HG03175 (cell line): ENCODE results near the gene SCYGR8.
A peak's percentile ranks its signal among the peaks of the same experiment; 100 is the strongest.

Source experiments
- ATAC-seq: cut with Tn5 transposase; IDR thresholded peaks from one replicate; pipeline ENCODE4 v1.9.1; 2021; ENCODE audit warnings: mild to moderate bottlenecking, moderate library complexity; ENCODE audit not compliant: unreplicated experiment

Gene SCYGR8

DNA sequence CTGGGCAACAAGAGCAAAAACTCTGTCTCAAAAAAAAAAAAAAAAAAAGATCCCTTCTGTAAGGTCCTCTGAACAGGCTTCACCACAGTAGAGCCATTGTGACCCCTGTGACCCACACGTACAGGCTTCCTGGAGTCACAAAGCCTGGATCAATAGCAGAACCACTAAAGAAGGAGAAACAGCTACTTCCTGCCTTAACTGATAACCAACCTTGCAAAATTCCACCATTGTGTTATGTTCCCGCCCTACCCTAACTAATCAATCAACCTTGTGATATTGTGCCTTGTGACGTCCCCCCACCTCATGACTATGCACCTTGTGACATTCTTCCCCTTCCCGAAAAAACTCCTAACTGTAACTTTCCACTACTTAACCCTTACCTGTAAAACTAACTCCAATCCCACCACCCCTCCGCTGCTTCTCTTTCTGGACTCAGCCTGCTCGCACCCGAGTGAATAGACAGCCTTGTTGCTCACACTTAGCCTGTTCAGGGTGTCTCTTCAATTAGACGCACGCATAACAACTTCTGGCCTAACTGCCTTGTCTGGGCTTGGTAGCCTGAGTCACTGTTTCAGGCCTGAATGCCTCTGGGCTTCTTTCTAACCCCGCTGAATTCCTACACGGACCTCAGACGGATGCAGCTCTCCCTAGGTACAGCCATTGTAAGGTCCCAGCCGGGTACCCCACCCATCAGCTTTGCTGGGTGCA, 13.9 kb downstream of the SCYGR8 start:
- ATAC-seq = no peak

DNA sequence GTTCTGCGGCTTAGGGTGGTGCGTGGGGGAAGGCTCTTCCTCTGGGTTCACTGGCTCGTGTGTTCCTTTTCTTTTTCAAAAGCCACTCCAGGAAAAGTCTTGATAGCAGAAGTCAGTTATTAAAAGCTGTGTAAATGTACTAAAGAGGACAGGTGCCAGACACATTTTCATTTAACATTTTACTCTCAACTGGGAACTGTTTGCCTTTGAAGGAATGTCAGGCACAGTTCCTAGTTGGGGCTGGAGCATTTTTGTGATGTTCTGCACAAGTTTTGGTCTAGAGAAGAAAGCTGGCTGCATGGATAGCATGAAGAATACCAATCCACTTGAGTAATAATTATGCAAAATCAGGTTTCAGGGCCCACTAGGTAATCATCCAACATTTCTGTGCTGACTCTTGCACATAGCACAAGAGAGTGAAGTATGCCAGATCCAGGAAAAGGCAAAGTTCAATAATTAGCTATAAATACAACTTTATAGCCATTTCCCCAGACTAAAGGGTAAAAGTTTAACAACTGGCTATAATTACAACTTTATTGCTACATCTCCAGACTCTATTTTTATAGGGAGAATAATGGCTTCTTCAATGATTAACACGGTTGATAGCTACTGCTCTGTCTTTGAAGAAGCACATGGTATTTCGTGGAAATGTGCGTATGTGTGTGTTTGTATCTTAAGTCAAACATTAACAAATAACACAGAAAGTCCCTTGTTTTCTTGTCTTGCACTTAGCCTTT, 16.2 kb downstream of the SCYGR8 start:
- ATAC-seq = no peak

DNA sequence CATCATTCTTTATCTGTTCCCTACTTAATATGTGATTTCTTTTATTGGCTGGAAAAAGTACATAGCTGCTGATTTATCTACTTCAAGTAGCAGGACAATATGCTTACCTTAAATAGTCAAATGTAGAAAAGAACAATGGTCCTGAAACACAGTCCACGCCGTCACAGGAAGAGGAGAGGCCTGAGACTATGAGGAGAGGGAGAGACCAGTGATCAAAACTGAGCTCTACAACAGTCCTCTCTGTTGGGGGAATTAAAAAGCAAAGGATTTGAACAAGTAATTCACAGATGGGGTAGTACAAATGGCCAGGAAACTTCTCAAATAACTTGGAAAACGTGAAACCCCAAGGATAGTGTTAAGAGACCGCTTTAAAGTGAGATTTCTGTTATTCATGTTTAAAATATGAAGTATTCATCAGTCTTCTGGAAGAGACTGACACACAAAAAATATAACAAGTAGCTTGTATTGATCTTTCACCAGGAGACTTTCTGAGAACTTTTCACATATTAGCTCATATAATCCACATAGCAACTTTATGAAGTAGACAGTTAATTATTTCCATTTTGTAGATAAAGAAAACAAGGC, 20.2 kb downstream of the SCYGR8 start:
- ATAC-seq = peak; percentile 14

DNA sequence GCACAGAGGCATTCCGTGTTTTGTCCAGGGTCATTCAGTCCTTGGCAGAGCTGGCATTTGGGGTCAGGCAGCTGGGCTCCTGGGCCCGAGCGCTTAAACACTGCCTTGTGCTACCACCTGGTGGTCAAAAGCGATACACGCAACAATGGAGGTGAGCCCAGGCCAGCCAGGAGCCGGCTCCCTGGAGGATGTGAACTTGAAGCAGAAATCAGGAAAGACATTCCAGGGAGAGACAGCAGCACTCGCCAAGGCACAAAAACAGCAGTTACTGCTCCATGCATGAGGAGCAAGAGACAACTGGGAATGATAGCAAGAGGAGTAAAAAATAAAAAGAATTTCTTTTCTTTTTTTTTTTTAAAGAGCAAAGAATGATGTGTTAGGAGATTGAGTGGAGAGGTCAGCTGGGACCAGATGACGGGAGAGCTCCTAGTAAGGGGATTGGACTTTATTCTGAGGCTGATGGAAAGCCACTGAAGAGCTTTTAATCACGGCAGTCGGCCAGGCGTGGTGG, 20.7 kb downstream of the SCYGR8 start:
- ATAC-seq = peak; percentile 97

DNA sequence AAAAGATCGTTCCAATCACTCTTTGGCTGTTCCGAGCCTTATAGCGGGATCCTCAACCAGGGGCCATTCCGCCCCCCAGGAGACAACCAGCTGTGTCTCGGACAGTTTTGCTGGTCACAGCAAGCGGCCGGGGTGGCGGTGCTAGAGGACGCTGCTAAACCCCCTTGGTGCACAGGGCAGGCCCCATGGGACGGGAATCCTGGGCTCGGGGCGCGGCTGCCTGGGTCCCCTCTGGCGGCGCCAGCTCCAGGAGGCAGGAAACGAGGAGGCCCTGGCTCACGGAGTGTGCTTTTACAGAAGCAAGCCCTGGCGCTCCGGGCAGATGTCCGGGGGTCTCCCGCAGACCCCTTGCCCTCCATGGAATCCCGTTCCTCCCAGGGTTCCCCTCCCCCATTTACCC, 22.1 kb downstream of the SCYGR8 start:
- no peak for ATAC-seq

DNA sequence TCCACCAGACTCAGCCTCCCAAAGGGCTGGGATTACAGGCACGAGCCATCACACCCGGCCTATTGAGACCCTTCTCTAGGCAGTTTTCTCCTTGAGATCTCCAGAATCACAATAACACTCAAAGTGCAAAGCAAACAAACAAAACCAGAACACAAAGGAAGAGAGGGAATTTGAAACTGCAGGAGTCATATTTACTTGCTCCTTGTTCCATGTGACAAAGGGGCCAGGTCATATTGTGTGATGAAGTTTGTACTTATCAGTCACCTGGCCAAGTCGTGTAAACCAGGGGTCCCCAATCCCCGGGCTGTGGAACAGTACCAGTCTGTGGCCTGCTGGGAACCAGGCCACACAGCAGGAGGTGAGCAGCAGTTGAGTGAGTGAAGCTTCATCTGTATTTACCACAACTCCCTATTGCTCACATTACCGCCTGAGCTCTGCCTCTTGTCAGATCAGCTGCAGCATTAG, 26.5 kb downstream of the SCYGR8 start:
- no peak for ATAC-seq

DNA sequence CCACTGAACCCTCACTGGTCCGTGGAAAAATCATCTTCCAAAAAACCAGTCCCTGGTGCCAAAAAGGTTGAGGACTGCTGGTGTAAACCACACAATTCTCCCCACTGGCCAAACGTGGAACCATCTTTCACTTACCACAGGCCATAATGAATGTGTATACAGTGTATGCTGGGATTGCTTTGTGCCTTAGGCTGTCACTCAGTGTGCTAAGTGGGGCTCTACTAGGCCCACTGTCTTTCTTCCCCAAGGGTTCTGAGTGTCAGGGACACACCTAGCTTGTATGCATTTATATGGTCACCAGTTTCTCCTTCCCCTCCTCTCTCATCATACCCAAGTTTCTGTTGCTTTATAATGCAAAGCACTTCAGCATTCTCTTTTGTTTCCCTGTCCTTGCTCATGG, 27.2 kb downstream of the SCYGR8 start:
- ATAC-seq = no peak

DNA sequence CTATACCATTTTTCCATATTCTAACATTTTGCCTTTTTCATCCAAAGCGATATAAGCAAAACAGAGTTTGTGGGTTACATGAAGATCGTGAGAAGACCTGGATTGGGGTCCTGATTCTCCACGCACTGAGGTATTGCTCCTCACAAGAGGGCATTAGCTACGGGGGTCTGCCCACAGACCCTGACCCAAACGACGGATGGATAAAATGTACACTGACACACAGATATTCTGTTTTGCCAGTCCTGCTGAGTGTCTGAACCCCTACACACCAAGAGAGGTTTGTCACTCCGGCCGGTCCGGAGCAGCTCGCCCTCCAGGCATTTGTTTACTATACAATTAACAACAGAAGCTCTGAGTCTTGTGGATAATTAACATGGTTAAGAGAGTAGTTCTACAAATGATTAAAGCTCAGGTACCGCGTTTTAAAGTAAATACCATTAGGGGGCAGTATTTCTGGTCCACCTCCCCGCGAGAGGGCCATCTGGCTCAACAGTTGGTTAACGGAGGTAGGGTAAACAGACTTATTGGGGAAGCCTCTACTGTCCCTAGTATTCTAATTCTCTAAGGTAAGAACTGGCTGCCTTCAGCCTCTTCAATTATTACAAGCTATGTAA, 28.4 kb downstream of the SCYGR8 start:
- no peak for ATAC-seq

DNA sequence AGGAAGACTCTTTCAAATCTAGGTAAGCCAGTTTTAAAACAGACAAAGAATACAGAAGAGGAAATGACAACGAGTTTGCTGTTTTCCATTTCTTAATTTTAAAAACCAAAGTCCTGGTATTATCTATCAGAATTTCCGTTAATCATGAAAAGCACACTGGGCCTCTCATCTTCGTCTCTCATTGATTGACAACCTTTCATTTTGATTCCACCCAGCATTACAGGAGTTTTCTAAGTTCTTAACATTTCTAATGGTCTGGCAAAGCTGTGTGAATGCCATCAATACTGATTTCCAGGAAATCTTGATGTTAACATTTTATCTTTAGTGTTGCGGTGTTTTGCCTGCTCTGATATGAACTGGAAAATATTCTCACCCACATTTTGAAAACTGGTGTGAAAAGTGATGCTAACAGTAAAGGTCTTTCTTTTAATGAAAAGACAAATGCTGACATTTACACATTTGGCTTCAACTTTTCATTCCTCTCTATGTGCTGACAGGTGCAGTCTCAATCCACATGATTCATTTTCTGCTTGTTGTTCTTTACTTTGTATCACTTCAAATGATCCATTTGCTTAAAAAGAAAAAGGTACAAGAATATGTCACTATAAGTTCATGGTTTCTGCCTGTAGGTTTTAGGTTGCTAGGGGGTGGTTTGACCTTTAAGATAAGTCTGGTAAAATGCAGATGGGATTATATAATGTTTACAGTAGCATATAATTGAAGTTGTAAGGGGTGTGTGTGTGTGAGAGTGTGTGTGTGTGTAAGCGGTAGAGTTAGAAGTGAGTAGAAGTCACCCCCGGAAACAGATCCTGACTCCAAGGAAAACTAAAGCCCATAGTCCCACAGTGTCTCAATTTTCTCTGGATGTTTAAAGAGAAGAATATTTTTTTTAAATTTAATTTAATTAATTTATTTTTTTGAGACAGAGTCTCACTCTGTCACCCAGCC, 29.5 kb downstream of the SCYGR8 start:
- no peak for ATAC-seq

DNA sequence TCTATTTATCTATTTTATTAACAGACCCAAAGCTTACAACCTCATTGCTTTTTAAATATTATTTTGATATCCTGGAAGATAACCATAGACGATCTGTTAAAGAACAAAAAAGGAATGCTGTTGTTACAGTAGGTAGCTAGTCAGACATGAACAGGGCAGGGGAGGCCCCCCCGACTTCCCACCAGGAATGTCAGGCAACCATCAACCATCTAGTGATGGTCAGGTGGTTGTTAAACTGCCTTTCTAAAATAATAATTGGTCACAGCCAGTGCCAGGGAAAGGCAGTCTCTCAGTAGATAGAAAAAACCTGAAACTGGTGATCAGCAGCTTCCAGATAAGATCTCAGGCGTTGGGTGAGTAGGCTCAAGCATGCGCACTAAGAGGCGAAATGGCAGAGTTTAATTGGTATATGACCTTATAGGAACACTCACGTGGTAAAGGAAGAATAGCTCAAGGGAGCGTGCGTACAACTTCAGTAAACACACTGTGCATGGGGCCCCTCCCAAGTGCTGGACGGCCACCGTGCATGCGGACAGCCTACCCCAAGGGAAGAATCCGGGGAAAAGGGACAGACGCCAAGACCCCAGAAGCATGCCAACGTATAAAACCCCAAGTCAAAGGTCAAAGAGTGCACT, 35.4 kb downstream of the SCYGR8 start:
- ATAC-seq = no peak

DNA sequence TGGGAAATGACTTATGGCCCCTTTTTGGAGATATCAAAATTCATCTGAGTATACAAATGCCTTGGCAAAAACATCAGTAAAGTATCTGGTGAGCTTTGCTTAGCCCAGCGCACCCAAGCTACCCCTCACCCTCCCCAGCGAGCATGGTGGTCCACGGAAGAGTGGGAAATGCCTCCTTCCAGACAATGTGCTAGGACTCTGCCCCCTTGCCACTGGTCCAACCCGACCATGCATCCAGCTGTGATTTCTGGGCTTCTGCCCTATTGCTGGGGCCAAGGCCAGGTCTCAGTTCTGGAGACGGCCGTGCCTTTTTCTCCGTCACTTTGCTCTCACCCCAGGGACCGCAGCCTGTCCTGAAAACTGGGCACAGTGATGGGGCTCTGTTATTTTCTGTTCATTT, 36.1 kb downstream of the SCYGR8 start:
- no peak for ATAC-seq

DNA sequence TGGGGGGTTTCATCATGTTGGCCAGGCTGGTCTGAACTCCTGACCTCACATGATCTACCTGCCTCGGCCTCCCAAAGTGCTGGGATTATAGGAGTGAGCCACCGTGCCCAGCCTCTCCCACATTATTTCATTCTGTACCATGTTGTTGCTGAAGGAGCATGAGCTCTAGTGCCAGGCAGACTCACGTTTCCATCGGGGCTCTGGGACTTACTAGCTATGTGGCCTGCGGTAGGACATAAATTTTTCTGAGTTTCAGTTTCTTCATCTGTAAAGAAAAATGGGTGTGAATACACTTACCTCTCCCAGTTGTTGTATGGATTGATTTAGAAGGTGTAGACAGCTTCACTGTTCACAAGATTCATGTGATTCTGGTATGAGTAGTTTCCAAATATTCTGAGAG, 37.1 kb downstream of the SCYGR8 start:
- peak; percentile 13 for ATAC-seq

DNA sequence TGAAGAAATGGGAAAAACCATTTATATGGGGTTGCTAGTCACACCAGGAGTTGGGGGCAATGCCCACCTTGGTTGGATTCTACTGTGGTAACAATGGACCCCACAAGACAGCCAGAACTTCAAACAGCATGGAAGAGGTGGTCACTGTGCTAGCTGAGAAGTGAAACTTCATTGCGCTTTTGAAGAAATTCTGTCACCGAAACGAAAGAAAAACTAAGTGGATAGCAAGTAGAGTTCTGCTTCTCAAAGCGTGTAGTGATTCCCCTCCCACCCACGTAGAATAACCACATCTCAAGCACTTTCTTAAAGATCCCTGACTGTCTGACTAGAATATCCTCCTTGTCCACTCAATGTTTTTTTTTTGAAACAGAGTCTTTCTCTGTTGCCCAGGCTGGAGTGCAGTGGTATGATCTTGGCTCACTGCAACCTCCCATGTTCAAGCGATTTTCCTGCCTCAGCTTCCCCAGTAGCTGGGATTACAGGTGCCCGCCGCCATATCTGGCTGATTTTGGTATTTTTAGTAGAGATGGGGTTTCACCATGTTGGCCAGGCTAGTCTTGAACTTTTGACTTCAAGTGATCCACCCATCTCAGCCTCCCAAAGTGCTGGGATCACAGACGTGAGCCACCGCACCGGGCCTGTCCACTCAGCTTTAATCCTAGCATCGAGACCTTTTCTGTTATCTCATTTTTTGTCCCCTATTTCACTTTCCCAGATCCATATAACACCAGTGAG, 37.9 kb downstream of the SCYGR8 start:
- ATAC-seq = peak; percentile 98

DNA sequence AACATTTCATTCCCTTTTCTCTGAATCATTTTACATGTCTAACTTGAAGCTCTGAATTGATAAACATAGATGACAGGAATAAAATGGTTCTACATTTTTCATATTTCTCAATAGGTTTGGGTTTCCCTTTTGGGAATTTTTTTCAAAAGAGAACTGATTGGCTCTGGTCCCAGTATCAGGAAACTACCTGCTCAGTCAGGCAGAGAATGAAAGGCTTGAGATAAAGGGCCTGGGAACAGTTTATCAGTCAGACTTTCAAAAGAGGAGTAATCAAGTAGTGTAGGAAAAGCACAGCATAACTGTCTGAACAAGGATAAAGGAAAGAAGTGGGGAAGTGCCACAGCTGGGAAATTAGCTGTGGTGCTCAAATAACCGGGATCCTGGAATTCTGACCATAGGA, 39.6 kb downstream of the SCYGR8 start:
- ATAC-seq = no peak

DNA sequence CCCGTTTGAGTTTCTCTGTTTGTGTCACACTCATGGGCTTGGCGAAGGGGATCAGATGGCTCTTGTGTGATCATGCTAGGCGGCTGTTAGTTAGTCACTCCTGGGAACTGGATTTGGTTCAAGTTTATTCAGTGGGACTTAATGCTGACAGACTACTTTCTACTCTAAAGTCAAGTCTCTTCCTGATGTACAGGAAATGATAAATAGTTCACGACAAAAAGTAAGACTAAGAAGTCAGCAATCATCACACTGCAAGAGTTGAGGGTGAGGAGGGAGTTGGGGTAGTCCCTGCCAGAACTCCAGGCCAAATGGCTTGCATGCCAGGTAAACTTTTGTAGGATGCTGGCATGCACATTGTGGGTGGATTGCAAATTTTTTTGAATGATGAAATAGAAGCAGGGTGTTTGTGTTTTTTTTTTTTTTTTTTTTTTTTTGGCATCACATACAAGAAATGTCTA, 42.9 kb downstream of the SCYGR8 start:
- ATAC-seq = no peak

DNA sequence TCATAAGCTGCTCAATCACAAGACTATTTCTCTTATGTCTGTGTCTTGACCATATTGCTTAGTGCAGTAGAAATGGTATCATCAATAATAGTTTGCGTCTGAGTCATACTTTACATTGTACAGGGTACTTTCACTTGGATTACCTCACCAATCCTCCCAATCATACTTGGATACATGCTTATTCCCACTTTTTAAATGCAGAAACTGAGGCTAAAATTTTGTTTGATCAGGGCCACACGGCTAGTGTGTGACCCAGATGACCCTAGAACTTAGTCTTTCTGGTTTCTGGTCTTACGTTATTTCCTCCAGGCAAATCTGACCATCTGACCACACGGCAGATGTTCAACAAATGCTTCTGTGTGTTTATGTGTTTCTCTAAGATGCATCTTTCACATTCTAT, 44.1 kb downstream of the SCYGR8 start:
- ATAC-seq = no peak

DNA sequence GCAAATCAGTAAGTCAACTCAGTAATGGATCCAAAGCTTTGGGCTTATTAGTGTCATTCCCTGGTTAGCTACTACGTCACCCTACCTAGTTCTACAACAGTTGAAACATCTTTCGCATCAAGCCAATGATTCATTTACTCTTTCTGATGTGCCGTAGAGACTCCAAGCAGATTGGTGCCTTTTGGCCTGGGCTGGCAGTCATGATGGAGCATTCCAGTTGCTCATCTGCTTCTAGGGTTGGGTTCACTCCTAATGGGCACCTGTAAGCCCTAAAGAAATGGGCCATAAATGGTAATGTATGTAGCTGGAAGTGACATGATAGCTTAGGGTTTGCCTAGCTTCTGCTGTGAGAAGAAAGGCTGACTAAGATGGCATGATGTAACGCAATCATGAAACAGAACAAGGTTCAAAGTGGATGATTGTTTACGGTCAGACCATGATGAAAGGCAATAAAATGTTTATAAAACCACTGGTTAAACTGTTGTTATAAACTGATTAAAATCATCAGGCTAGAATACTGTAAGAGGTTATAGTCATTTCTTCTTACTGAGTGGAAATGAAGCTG, 47.5 kb downstream of the SCYGR8 start:
- ATAC-seq = no peak
